PC-3 (cell line): ENCODE data around the gene UBA1.

Source experiments
- CTCF ChIP-seq: fragments of 300-600 bp; sonication (generic); conservative IDR thresholded peaks from 2 replicates; pipeline ENCODE4 v1.5.1; 2017; ENCODE audit warnings: antibody characterized with exemption, low read depth, mild to moderate bottlenecking, low read length
- EZH2 ChIP-seq: fragments of 300-600 bp; sonication (generic); IDR thresholded peaks from one replicate; pipeline ENCODE4 v1.6.1; 2017; ENCODE audit warnings: antibody characterized with exemption, mild to moderate bottlenecking, low read length; ENCODE audit not compliant: unreplicated experiment
- EZH2phosphoT487 ChIP-seq: fragments of 300-600 bp; sonication (generic); IDR thresholded peaks from 2 replicates; pipeline ENCODE4 v1.6.1; 2018; ENCODE audit warnings: mild to moderate bottlenecking, antibody characterized with exemption, low read length, borderline replicate concordance

GRCh38 chrX:47187106-47187677 is 6.4 kb upstream of the UBA1 start:
- no peak for TF ChIP-seq CTCF
- TF ChIP-seq EZH2 = no peak
- TF ChIP-seq EZH2phosphoT487 = no peak
